ENCODE results near the gene RHOA.
"Not testable (repeated sequence)": the region's sequence is repeated elsewhere in the genome, so short reads cannot be mapped to it uniquely, and the experiment has no call there.

The RHOA gene

GRCh38 chr3:49329186-49329585, 82.6 kb downstream of the RHOA start:
- TF ChIP-seq, protein P1, sequence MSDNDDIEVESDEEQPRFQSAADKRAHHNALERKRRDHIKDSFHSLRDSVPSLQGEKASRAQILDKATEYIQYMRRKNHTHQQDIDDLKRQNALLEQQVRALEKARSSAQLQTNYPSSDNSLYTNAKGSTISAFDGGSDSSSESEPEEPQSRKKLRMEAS (IDR thresholded peaks at IDR 0.05; ENCODE audit: low read depth, low read length) = no peak
- TF ChIP-seq CTCF (IDR thresholded peaks at IDR 0.05; ENCODE audit: low read depth, low read length) (no peak), MYC (IDR thresholded peaks at IDR 0.05; ENCODE audit: low read depth, low read length) (no peak), POLR2A (IDR thresholded peaks at IDR 0.05; ENCODE audit: extremely low read depth, insufficient read length) (no peak)
- no peak for DNase-seq (ENCODE audit: low read depth)
- H3K4me3 ChIP-seq (ENCODE audit: low read depth, low read length) = no peak overlapping the region

DNA sequence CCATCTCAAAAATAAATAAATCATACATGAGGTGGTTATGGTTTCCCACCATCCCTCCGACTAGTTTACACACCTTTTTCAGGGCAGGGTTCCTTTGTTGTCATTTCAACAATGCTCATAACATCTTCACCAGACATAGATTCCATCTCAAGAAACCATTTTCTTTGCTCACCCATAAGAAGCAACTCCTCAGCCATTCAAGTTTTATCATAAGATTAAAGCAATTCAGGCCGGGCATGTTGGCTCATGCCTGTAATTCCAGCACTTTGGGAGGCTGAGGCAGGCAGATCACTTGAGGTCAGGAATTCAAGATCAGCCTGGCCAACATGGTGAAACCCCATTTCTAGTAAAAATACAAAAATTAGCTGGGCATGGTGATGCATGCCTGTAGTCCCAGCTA, 83.4 kb downstream of the RHOA start:
- H3K4me3 ChIP-seq (ENCODE audit: low read depth, low read length); DNase-seq (ENCODE audit: low read depth): not testable (repeated sequence)

DNA sequence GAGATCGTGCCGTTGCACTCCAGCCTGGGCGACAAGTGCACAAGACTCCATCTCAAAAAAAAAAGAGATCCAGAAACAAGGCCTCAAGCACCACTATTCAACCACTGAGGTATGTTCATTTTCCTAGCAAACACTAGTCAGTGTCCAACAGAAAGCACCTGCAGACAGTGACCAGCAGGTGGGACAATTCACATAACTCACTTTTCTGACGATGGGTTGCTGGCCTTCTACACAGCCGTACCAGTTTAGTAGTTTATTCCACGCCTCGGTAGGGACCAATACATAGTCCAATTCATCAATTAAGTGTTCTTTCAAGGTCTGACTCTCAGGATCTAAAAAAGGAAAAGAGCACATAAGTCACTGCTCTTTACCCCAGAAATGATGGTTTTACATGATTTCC, 84.3 kb downstream of the RHOA start:
- TF ChIP-seq MYC (IDR thresholded peaks at IDR 0.05; ENCODE audit: low read depth, low read length) = no peak
- TF ChIP-seq, protein P1 (IDR thresholded peaks at IDR 0.05; ENCODE audit: low read depth, low read length) = no peak
- TF ChIP-seq POLR2A (IDR thresholded peaks at IDR 0.05; ENCODE audit: extremely low read depth, insufficient read length) = no peak
- no peak for TF ChIP-seq CTCF (IDR thresholded peaks at IDR 0.05; ENCODE audit: low read depth, low read length)
- peak; percentile 16 for DNase-seq (ENCODE audit: low read depth)
- no peak overlapping the region for H3K4me3 ChIP-seq (ENCODE audit: low read depth, low read length)

DNA sequence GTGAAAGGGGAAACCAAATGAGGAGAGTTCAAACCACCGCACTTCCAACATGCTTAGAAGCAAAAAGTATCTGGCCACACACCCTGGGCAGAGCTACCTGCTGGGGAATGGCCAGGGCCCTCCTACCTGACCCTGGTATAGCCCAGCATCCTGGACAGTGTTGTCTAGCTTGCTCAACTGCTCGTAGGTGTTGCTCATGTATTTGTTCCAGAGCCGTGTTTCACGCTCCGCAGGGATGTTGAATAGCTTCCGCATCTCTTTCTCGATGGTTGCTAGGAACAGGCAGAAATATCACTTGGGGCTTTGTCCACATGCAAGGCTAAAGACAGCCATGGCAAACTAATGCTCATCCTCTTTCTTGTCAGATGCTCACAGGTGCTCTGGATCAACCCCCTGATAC, 87.0 kb downstream of the RHOA start:
- no peak overlapping the region for H3K4me3 ChIP-seq (ENCODE audit: low read depth, low read length)

GRCh38 chr3:49316696-49317457, 94.9 kb downstream of the RHOA start:
- H3K4me3 ChIP-seq (ENCODE audit: low read depth, low read length) = no peak overlapping the region
- TF ChIP-seq, protein P1 (IDR thresholded peaks at IDR 0.05; ENCODE audit: low read depth, low read length) = no peak
- TF ChIP-seq POLR2A (IDR thresholded peaks at IDR 0.05; ENCODE audit: extremely low read depth, insufficient read length) = no peak
- no peak for TF ChIP-seq MYC (IDR thresholded peaks at IDR 0.05; ENCODE audit: low read depth, low read length)
- TF ChIP-seq CTCF (IDR thresholded peaks at IDR 0.05; ENCODE audit: low read depth, low read length) = no peak
- DNase-seq (ENCODE audit: low read depth) = no peak

More for the DNA sequence above, 87.0 kb downstream of the RHOA start:
- TF ChIP-seq CTCF (IDR thresholded peaks at IDR 0.05; ENCODE audit: low read depth, low read length) (no peak), POLR2A (IDR thresholded peaks at IDR 0.05; ENCODE audit: extremely low read depth, insufficient read length) (no peak), MYC (IDR thresholded peaks at IDR 0.05; ENCODE audit: low read depth, low read length) (no peak)
- TF ChIP-seq, protein P1 (IDR thresholded peaks at IDR 0.05; ENCODE audit: low read depth, low read length) = no peak
- DNase-seq (ENCODE audit: low read depth) = no peak

DNA sequence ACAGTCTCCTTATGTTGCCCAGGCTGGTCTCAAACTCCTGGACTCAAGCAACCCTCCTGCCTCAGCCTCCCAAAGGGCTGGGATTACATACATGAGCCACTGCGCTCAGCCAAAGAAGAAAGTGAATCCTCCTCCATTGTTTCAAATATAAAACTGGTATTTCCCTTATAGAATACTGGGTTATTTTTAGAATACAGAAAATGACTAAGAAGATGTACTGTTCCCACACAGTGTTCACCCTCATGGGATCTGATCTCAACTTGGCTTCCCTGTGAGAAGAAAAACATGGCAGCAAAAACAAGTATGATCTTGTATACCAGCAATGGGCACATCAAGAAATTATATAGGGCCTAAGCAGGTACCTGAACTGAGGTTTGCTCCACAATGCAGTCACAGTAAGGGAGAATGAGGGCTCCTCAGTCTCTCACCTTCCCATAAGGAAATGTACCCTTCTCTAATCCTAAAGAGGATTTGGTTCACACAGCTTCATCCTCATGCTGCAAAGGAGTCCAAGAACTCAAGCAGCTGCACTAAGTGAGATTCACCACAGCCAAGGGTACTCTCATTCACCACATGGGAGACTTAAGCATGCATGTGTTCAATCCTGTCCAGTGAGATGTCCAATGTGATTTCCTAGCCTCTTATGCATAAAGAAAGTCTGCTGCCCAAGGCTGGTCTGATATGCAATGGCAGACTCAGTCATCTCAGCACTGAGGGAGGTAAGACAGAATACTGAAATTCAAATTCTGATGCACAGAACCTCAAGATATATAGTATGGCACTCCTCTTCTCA, 97.7 kb downstream of the RHOA start:
- TF ChIP-seq CTCF (IDR thresholded peaks at IDR 0.05; ENCODE audit: low read depth, low read length) (no peak), MYC (IDR thresholded peaks at IDR 0.05; ENCODE audit: low read depth, low read length) (no peak), POLR2A (IDR thresholded peaks at IDR 0.05; ENCODE audit: extremely low read depth, insufficient read length) (no peak)
- TF ChIP-seq, protein P1 (IDR thresholded peaks at IDR 0.05; ENCODE audit: low read depth, low read length) = no peak
- no peak overlapping the region for H3K4me3 ChIP-seq (ENCODE audit: low read depth, low read length)
- no peak for DNase-seq (ENCODE audit: low read depth)
